ENCODE results near the gene RBM19.

RBM19 gene

GRCh38 chr12:113988064-113988451 lies 21.9 kb upstream of the RBM19 start:
- DNase-seq (ENCODE audit: low read depth in 2 of 2) = no peak

GRCh38 chr12:113987261-113988063 lies 21.3 kb upstream of the RBM19 start:
- DNase-seq (ENCODE audit: low read depth in 2 of 2) = no peak

- DNase-seq (ENCODE audit: low read depth in 2 of 2) = no peak
Observed at GRCh38 chr12:113984464-113984863, 18.3 kb upstream of the RBM19 start.

GRCh38 chr12:113983777-113984448 lies 17.8 kb upstream of the RBM19 start:
- DNase-seq (ENCODE audit: low read depth in 2 of 2) = no peak

DNA sequence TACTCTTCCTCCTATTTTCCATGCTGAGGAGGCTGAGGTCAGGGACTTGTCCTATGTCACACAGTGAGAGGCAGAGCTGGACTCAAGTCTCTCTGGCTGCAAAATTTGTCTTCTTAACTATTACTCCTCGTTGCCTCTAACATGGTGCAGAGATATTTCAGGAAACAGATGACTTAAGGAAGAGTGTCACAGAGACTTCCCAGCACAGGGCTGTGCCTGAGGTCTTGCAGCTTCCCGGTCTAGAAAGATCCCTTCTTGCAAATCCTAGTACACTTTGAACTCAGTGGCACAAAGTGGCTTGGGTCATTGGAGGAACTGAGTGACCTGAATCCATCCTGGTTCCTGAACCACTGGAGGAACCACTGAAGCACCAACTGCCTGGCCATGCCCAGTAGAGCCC lies 17.1 kb upstream of the RBM19 start:
- no peak for DNase-seq (ENCODE audit: low read depth in 2 of 2)

DNA sequence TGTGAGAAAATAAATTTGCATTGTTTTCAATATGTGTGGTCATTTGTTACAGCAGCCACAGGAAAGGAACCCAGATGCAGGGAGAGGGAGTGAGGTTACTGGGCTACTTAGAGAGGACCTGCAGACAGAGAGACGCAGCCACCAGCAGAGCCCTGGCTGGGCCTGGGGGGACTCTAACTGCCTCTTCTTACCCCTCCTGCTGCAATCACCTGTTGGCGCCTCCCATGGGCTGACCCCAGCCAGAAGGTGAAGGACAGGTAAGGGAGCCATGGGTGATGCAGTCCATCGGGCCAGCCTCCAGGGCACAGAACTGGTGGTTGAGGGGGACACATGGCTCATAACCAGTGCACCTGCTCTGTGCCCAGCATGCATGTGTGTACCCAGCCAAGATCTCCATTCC lies 15.8 kb upstream of the RBM19 start:
- no peak for DNase-seq (ENCODE audit: low read depth in 2 of 2)

- DNase-seq (ENCODE audit: low read depth in 2 of 2) = no peak
Observed at GRCh38 chr12:113980537-113981337, 14.6 kb upstream of the RBM19 start.

- DNase-seq (ENCODE audit: low read depth in 2 of 2) = no peak
Observed at GRCh38 chr12:113980054-113980453, 13.9 kb upstream of the RBM19 start.

DNA sequence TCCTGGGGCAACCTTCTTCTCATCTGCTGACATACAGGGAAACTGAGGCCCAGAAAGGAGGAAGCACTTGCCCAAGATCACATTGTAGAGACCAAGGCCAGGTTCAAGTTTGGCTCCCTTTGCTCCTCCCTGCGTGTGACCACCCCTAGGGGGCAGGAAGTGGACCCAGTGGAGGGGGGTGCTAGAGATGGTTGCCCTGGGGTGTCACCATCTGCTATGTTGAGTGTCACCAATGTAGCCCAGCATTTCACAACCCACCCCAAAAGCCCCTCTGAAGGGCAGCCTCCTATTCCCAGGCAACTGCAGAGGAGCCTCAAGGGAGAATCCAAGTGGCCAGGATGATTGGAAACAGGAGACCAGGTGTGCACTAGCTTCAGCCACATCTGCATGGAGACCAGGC lies 12.0 kb upstream of the RBM19 start:
- no peak for DNase-seq (ENCODE audit: low read depth in 2 of 2)

DNA sequence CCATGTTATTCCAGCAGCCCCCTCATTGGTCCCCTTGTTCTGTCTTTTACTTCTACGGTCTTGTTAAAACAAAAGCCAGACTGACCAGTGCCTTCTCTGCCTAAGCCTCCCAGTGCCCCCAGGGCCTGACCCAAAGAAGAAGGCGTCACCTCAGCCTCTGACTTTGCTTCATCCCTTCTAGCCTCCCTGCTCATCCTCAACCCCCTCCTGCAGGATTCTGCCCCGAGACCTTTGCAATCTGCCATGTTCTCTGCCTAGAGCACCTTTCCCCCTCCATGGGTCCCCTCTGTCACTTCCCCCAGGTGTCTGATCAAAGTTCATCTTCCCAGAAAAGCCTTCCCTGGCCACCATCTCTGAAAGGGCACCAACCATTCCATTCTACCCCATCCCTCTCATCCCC lies 7.9 kb upstream of the RBM19 start:
- DNase-seq (ENCODE audit: low read depth in 2 of 2) = no peak

- no peak for DNase-seq (ENCODE audit: low read depth in 2 of 2)
Observed at GRCh38 chr12:113973109-113973904, 7.2 kb upstream of the RBM19 start.

GRCh38 chr12:113971392-113971791 lies 5.3 kb upstream of the RBM19 start:
- DNase-seq (ENCODE audit: low read depth in 2 of 2) = no peak

GRCh38 chr12:113970211-113970610 lies 4.1 kb upstream of the RBM19 start:
- DNase-seq (ENCODE audit: low read depth in 2 of 2) = no peak

- no peak for DNase-seq (ENCODE audit: low read depth in 2 of 2)
Observed at GRCh38 chr12:113967368-113967767, 1.2 kb upstream of the RBM19 start.

- DNase-seq (ENCODE audit: low read depth in 2 of 2) = no peak
Observed at GRCh38 chr12:113962733-113963132, 3.4 kb downstream of the RBM19 start.

DNA sequence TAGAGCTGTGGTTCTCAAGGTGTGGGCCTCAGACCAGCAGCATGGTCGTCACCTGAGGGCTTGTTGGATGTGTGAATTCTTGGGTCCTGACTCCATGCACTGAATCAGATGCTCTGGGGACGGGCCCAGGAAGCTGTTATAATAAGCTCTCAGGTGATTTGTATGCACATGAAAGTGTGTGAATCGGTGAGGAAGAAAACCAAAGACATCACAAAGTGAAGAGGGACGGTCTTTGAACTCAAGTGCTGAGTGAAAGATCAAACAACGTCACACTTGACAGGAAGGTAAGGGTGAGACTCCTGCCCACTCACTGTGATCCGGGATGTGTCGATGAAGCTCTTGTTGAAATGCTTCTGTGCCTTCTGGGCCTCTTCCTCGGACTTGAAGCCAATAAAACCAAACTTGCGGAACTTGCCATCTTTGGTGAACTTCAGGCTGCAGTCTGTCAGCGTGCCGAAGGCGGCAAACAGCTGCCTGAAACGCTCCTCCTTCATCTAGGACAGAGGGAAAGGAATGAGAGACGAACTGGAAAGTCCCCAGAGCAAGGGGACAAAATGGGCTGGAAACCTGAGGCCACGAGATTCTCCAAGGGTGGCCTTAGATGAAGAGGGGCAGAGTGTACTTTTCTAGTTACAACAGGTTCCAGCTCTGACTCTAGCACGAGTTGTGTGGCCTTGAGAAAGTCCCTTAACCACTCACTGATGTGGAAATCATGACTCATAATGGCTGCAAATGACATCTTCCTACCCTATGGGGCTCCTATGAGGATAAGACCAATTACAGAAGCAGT lies 4.0 kb downstream of the RBM19 start:
- DNase-seq (ENCODE audit: low read depth in 2 of 2) = no peak

- DNase-seq (ENCODE audit: low read depth in 2 of 2) = no peak
Observed at GRCh38 chr12:113960030-113960429, 6.1 kb downstream of the RBM19 start.

GRCh38 chr12:113959096-113959495 lies 7.0 kb downstream of the RBM19 start:
- no peak for DNase-seq (ENCODE audit: low read depth in 2 of 2)

- DNase-seq (ENCODE audit: low read depth in 2 of 2) = no peak
Observed at GRCh38 chr12:113958108-113958507, 8.0 kb downstream of the RBM19 start.

- DNase-seq (ENCODE audit: low read depth in 2 of 2) = no peak
Observed at GRCh38 chr12:113957627-113958026, 8.5 kb downstream of the RBM19 start.
